ENCODE measurements around the gene SLC25A51. TPM values are rescaled to one million over a fixed set of nuclear protein-coding genes. Genes with fewer than 3 reads are reported as not detected.

SLC25A51 gene
- total RNA-seq, 1 experiment from 2014 or later, result 12.9 TPM

DNA sequence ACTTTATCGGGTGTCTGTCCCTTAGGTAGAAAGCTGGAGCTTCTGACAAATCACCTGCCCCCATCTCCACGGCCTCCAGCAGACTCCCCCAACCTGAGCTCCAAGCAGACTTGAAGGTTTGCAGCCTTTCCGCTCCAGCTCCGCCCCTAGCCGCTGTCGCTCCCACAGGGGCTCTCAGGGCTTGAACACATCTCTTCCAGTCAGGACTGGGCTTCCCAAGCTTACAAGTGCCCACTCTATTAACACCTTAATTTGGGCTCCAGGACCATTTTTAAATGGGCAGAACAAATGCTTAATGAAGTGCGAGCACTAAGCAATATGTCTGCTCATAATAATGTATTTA is 17.2 kb upstream of the SLC25A51 start:
- H4K8ac ChIP-seq (replicated peaks; ENCODE audit: insufficient read length, low read depth, low read length), result no peak overlapping the region
- H3K79me2 ChIP-seq (ENCODE audit: insufficient read depth, low read length), result no peaks in the 10 kb centered on the region
- H3T11ph ChIP-seq (ENCODE audit: low read length), result no peak overlapping the region
- no peak overlapping the region for H2BK20ac ChIP-seq (ENCODE audit: low read depth, low read length, poor library complexity, severe bottlenecking)
- H3K9me3 Mint-ChIP-seq, result no peaks in the 10 kb centered on the region
- no peaks in the 10 kb centered on the region for H3K27me3 ChIP-seq (ENCODE audit: insufficient read depth, low read length)
- H3K14ac ChIP-seq (ENCODE audit: insufficient read depth, low read length), result no peak overlapping the region
- no peaks in the 10 kb centered on the region for H3K9me3 ChIP-seq (ENCODE audit: control insufficient read depth, low read depth, low read length)
- H3K56ac ChIP-seq (ENCODE audit: insufficient read length, low read depth, low read length), result no peak overlapping the region
- TF ChIP-seq, protein P1, sequence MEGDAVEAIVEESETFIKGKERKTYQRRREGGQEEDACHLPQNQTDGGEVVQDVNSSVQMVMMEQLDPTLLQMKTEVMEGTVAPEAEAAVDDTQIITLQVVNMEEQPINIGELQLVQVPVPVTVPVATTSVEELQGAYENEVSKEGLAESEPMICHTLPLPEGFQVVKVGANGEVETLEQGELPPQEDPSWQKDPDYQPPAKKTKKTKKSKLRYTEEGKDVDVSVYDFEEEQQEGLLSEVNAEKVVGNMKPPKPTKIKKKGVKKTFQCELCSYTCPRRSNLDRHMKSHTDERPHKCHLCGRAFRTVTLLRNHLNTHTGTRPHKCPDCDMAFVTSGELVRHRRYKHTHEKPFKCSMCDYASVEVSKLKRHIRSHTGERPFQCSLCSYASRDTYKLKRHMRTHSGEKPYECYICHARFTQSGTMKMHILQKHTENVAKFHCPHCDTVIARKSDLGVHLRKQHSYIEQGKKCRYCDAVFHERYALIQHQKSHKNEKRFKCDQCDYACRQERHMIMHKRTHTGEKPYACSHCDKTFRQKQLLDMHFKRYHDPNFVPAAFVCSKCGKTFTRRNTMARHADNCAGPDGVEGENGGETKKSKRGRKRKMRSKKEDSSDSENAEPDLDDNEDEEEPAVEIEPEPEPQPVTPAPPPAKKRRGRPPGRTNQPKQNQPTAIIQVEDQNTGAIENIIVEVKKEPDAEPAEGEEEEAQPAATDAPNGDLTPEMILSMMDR (conservative IDR thresholded peaks at IDR 0.05), result no peak
- H3K4me3 Mint-ChIP-seq, result no peak overlapping the region
- no peak overlapping the region for H3K4me2 ChIP-seq (ENCODE audit: insufficient read depth, insufficient read length, low read length)
- H3K18ac ChIP-seq (ENCODE audit: insufficient read length, low read depth, low read length), result no peak overlapping the region
- no peaks in the 10 kb centered on the region for H4K20me1 ChIP-seq (ENCODE audit: control insufficient read depth, insufficient read depth, insufficient read length)
- H3K23ac ChIP-seq (ENCODE audit: insufficient read length, low read depth, low read length), result no peak overlapping the region
- H3K36me3 Mint-ChIP-seq (ENCODE audit: insufficient read depth in 1 of 3, low read depth in 3 of 3), result peaks cover 0 to 6% (median 0%) of the 10 kb centered on the region in 3 experiments; a peak in 1 of 7 replicates
- no peak overlapping the region for H2AK5ac ChIP-seq (ENCODE audit: insufficient read length, low read length)
- H3K27ac Mint-ChIP-seq, result peak overlapping the region in 1 of 3 experiments; percentile 73; a peak in 1 of 7 replicates
- H3K23me2 ChIP-seq (ENCODE audit: insufficient read length, low read depth, low read length, poor library complexity, severe bottlenecking), result no peaks in the 10 kb centered on the region
- no peaks in the 10 kb centered on the region; the same call in 1 of the 2 replicates for H3K4me1 ChIP-seq (ENCODE audit: insufficient read depth, low read length)
- H4K5ac ChIP-seq (ENCODE audit: insufficient read length, low read depth, low read length), result no peak overlapping the region
- H2BK15ac ChIP-seq (ENCODE audit: low read depth, low read length), result no peak overlapping the region
- no peak overlapping the region for H2AFZ ChIP-seq (ENCODE audit: low read length)
- DNase-seq, result no peak
- WGBS (ENCODE audit: extremely low coverage, insufficient read length, low lambda C conversion rate), result no CpG with 5 or more reads among the region's 7 CpGs
- no peak overlapping the region for H3K4ac ChIP-seq (ENCODE audit: low read depth, low read length)
- no peak overlapping the region for H2BK12ac ChIP-seq (ENCODE audit: insufficient read length, low read depth, low read length)
- H3K27ac ChIP-seq (ENCODE audit: insufficient read length, low read depth, low read length), result no peak overlapping the region
- H2BK5ac ChIP-seq (ENCODE audit: insufficient read length, low read length), result no peak overlapping the region
- H3K9ac ChIP-seq (ENCODE audit: extremely low read depth, insufficient read length, low read length), result no peak overlapping the region
- no peaks in the 10 kb centered on the region for H3K79me1 ChIP-seq (ENCODE audit: insufficient read depth, low read depth, low read length, poor library complexity, severe bottlenecking)
- H3K4me1 Mint-ChIP-seq, result peaks cover 51 to 67% of the 10 kb centered on the region in 2 experiments
- no peak overlapping the region for H2BK120ac ChIP-seq (ENCODE audit: low read depth, low read length, poor library complexity, severe bottlenecking)
- no peak overlapping the region for H4K91ac ChIP-seq (ENCODE audit: insufficient read length, low read depth, low read length)
- no peaks in the 10 kb centered on the region; the same call in 1 of the 2 replicates for H3K27me3 Mint-ChIP-seq (ENCODE audit: low read depth)

Data from H9 (cell line).